Measurements from ENCODE around the gene PLXDC2.

Gene PLXDC2

DNA sequence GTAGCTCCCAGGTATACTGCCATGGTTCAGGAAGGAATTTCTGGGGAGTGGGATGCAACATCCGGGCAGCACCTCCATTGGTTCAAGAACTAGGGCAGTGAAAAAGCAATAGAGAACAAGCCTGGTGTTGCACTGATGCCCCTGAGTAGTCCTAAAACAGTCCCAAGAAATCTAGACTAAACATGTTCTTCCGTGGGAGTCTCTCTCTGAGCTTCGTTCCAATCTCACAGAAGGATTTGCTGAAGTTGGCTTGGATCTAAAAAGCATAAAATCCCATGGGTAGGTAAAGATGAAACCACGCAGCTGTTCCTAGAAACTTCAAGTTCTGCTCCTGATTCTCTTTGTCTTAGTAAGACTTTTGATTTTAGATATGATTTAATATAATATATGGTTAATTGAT, 154.5 kb downstream of the PLXDC2 start:
- DNase-seq (ENCODE audit: low spot score): no peak
- TF ChIP-seq, protein P1, sequence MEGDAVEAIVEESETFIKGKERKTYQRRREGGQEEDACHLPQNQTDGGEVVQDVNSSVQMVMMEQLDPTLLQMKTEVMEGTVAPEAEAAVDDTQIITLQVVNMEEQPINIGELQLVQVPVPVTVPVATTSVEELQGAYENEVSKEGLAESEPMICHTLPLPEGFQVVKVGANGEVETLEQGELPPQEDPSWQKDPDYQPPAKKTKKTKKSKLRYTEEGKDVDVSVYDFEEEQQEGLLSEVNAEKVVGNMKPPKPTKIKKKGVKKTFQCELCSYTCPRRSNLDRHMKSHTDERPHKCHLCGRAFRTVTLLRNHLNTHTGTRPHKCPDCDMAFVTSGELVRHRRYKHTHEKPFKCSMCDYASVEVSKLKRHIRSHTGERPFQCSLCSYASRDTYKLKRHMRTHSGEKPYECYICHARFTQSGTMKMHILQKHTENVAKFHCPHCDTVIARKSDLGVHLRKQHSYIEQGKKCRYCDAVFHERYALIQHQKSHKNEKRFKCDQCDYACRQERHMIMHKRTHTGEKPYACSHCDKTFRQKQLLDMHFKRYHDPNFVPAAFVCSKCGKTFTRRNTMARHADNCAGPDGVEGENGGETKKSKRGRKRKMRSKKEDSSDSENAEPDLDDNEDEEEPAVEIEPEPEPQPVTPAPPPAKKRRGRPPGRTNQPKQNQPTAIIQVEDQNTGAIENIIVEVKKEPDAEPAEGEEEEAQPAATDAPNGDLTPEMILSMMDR (IDR thresholded peaks at IDR 0.05; ENCODE audit: extremely low read depth, insufficient read depth, missing control alignments): no peak
- in situ Hi-C loops (cut with MboI; ENCODE audit: low pct_unique_long_range_greater_than_20kb, low sequenced_read_pairs, unreplicated experiment): no loop called here

- in situ Hi-C loops (cut with MboI; ENCODE audit: low pct_unique_long_range_greater_than_20kb, low sequenced_read_pairs, unreplicated experiment): no loop called here
- DNase-seq (ENCODE audit: low spot score): no peak
- TF ChIP-seq, protein P1 (IDR thresholded peaks at IDR 0.05; ENCODE audit: extremely low read depth, insufficient read depth, missing control alignments): no peak
These were observed 155.3 kb downstream of the PLXDC2 start for GRCh38 chr10:19971343-19972052.

- DNase-seq (ENCODE audit: low spot score): no peak
- TF ChIP-seq, protein P1 (IDR thresholded peaks at IDR 0.05; ENCODE audit: extremely low read depth, insufficient read depth, missing control alignments): no peak
- in situ Hi-C loops (cut with MboI; ENCODE audit: low pct_unique_long_range_greater_than_20kb, low sequenced_read_pairs, unreplicated experiment): no loop called here
These were observed 157.9 kb downstream of the PLXDC2 start for GRCh38 chr10:19974138-19974537.

GRCh38 chr10:19974554-19974953, 158.3 kb downstream of the PLXDC2 start:
- TF ChIP-seq, protein P1 (IDR thresholded peaks at IDR 0.05; ENCODE audit: extremely low read depth, insufficient read depth, missing control alignments): no peak
- DNase-seq (ENCODE audit: low spot score): no peak
- in situ Hi-C loops (cut with MboI; ENCODE audit: low pct_unique_long_range_greater_than_20kb, low sequenced_read_pairs, unreplicated experiment): no loop called here

- DNase-seq (ENCODE audit: low spot score): no peak
- TF ChIP-seq, protein P1 (IDR thresholded peaks at IDR 0.05; ENCODE audit: extremely low read depth, insufficient read depth, missing control alignments): no peak
- in situ Hi-C loops (cut with MboI; ENCODE audit: low pct_unique_long_range_greater_than_20kb, low sequenced_read_pairs, unreplicated experiment): no loop called here
These were observed 160.9 kb downstream of the PLXDC2 start for GRCh38 chr10:19977097-19977521.

DNA sequence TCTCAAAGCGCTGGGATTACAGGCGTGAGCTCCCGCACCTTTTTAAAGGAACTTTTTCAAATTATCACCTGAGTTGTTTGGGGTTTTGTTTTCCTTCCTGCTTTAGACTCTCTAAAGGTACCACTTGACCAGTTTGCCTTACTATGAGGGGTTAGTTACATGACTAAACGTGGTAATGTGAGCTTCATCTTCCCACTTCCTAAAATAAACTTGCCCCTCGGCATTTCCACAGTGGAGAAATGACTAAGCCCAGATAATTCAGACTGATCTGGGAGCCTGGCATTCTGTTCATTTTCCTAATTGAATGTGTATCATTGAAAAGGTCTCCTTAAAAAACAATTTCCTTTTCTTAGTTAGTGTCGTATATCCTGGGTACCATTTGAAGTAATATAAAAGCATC, 163.4 kb downstream of the PLXDC2 start:
- in situ Hi-C loops (cut with MboI; ENCODE audit: low pct_unique_long_range_greater_than_20kb, low sequenced_read_pairs, unreplicated experiment): no loop called here
- no peak for DNase-seq (ENCODE audit: low spot score)
- TF ChIP-seq, protein P1 (IDR thresholded peaks at IDR 0.05; ENCODE audit: extremely low read depth, insufficient read depth, missing control alignments): no peak
